CD14-positive monocyte (primary cell): Measurements from ENCODE around the gene KYAT1. TPM values are rescaled to one million over a fixed set of nuclear protein-coding genes. Genes with fewer than 3 reads are reported as not detected.

ENCODE experiments used
- DNase-seq, 3 donors: peaks; one replicate each; pipeline ENCODE4 v3.0.0-alpha.2; 2011 to 2022
- H2AFZ ChIP-seq: 2 replicates; pipeline ENCODE4 v1.6.0; 2012; ENCODE audit warnings: mild to moderate bottlenecking, low read depth, low read length, inconsistent platforms; ENCODE audit not compliant: insufficient read depth, poor library complexity, severe bottlenecking
- H3K27ac ChIP-seq, 2 donors: 1 replicate in 1 of 2; 2 replicates in 1 of 2; pipeline ENCODE4 v1.5.1; 2012 to 2013; ENCODE audit warnings: low read length in 2 of 2, control low read depth in 1 of 2, inconsistent platforms in 1 of 2, low read depth in 1 of 2, mild to moderate bottlenecking in 1 of 2
- H3K27me3 ChIP-seq, 2 donors: one replicate each; pipeline versions ENCODE4 v1.6.0 to v1.6.1; 2011 to 2013; ENCODE audit warnings: low read length in 2 of 2; ENCODE audit not compliant: control insufficient read depth in 2 of 2, insufficient read depth in 2 of 2
- H3K36me3 ChIP-seq, 2 donors: replicated peaks in 1 of 2; 1 replicate in 1 of 2; 2 replicates in 1 of 2; pipeline versions ENCODE4 v1.5.1 to v1.6.1; 2012 to 2013; ENCODE audit warnings: low read length in 2 of 2, control low read depth in 1 of 2, inconsistent platforms in 1 of 2, mild to moderate bottlenecking in 1 of 2; ENCODE audit not compliant: insufficient read depth in 2 of 2, control insufficient read depth in 1 of 2
- H3K4me1 ChIP-seq, 2 donors: 1 replicate in 1 of 2; 2 replicates in 1 of 2; pipeline versions ENCODE4 v1.5.1 to v1.6.1; 2012 to 2013; ENCODE audit warnings: low read length in 2 of 2, control low read depth in 1 of 2, inconsistent platforms in 1 of 2, mild to moderate bottlenecking in 1 of 2, moderate library complexity in 1 of 2; ENCODE audit not compliant: insufficient read depth in 2 of 2, control insufficient read depth in 1 of 2
- H3K4me2 ChIP-seq: replicated peaks from 2 replicates; pipeline ENCODE3; 2012; ENCODE audit warnings: low read length, moderate library complexity, mild to moderate bottlenecking; ENCODE audit not compliant: poor library complexity, severe bottlenecking; ENCODE audit errors: extremely low read depth
- H3K4me3 ChIP-seq, 3 experiments: fragments of 200-600 bp in 1 of 3; sonication (generic) in 1 of 3; replicated peaks in 1 of 3; 1 replicate in 2 of 3; 2 replicates in 1 of 3; pipeline ENCODE4 v1.5.1; 2011 to 2013; ENCODE audit warnings: low read length in 3 of 3, mild to moderate bottlenecking in 3 of 3, control low read depth in 2 of 3, low read depth in 2 of 3, inconsistent platforms in 1 of 3, moderate library complexity in 1 of 3
- H3K79me2 ChIP-seq: 2 replicates; pipeline ENCODE4 v1.6.0; 2012; ENCODE audit warnings: mild to moderate bottlenecking, control low read depth, inconsistent platforms, low read length, moderate library complexity; ENCODE audit not compliant: insufficient read depth
- H3K9ac ChIP-seq: 2 replicates; pipeline ENCODE4 v1.6.0; 2017; ENCODE audit warnings: low read length, mild to moderate bottlenecking; ENCODE audit not compliant: insufficient read depth, poor library complexity, severe bottlenecking
- H3K9me3 ChIP-seq, 2 donors: replicated peaks in 1 of 2; 1 replicate in 1 of 2; 2 replicates in 1 of 2; pipeline versions ENCODE4 v1.5.1 to v1.6.1; 2012 to 2013; ENCODE audit warnings: low read length in 2 of 2, control low read depth in 1 of 2; ENCODE audit not compliant: control insufficient read depth in 1 of 2, insufficient read depth in 1 of 2
- H4K20me1 ChIP-seq: 2 replicates; pipeline ENCODE4 v1.6.0; 2012; ENCODE audit warnings: mild to moderate bottlenecking, low read length, control low read depth, moderate library complexity; ENCODE audit not compliant: insufficient read depth
- H3K27ac Mint-ChIP-seq, 7 donors: one replicate each; pipeline ENCODE4 v1.8.0; 2020; ENCODE audit warnings: mild to moderate bottlenecking in 7 of 7, mixed read lengths in 7 of 7, moderate library complexity in 6 of 7, inconsistent platforms in 2 of 7
- H3K27me3 Mint-ChIP-seq, 3 donors: one replicate each; pipeline ENCODE4 v1.8.0; 2021 to 2022; ENCODE audit warnings: low read depth in 3 of 3, mild to moderate bottlenecking in 3 of 3, mixed read lengths in 3 of 3, moderate library complexity in 3 of 3, inconsistent platforms in 1 of 3
- H3K36me3 Mint-ChIP-seq, 2 donors: one replicate each; pipeline ENCODE4 v1.8.0; 2020; ENCODE audit warnings: mixed read lengths in 2 of 2, inconsistent platforms in 1 of 2, mild to moderate bottlenecking in 1 of 2
- H3K4me1 Mint-ChIP-seq: one replicate; pipeline ENCODE4 v1.8.0; 2020; ENCODE audit warnings: mild to moderate bottlenecking, mixed read lengths
- H3K4me3 Mint-ChIP-seq, 2 donors: one replicate each; pipeline ENCODE4 v1.8.0; 2020; ENCODE audit warnings: mild to moderate bottlenecking in 2 of 2, mixed read lengths in 2 of 2, moderate library complexity in 1 of 2
- H3K9me3 Mint-ChIP-seq, 7 donors: one replicate each; pipeline ENCODE4 v1.8.0; 2020 to 2022; ENCODE audit warnings: mixed read lengths in 7 of 7, mild to moderate bottlenecking in 6 of 7, moderate library complexity in 6 of 7, inconsistent platforms in 2 of 7
- WGBS: methylation state at CpG from one replicate; pipeline ENCODE4 v1.1.5; 2013; ENCODE audit warnings: missing lambda C conversion rate; ENCODE audit not compliant: insufficient coverage; 5-methylcytosine and 5-hydroxymethylcytosine counted together
- intact Hi-C, 2 donors: fragments of 100-400 bp; cut with micrococcal nuclease; formaldehyde crosslinking; loops; one replicate each; pipeline versions ENCODE4 v1.15.0 to v1.15.1; 2023
- polyA plus RNA-seq, 3 donors: library from polyadenylated mRNA; depleted of rRNA in 1 of 3; unstranded in 2 of 3; stranded (reverse) in 1 of 3; fragments of 300-500 nt in 2 of 3; fragments of >200 nt in 1 of 3; fragmentation: Illumina TruSeq in 2 of 3; gene quantifications; 1 replicate in 2 of 3; 2 replicates in 1 of 3; pipeline ENCODE4 v1.2.3, GENCODE V29; 2012 to 2021
- TF ChIP-seq, protein P1 (sequence below): fragments of 200-600 bp; IDR thresholded peaks from one replicate; pipeline ENCODE4 v1.8.0; 2022; ENCODE audit warnings: antibody characterized with exemption, mild to moderate bottlenecking

The KYAT1 gene
- polyA plus RNA-seq, 3 donors = 2.4 to 4.5 (median 3.6) TPM

DNA sequence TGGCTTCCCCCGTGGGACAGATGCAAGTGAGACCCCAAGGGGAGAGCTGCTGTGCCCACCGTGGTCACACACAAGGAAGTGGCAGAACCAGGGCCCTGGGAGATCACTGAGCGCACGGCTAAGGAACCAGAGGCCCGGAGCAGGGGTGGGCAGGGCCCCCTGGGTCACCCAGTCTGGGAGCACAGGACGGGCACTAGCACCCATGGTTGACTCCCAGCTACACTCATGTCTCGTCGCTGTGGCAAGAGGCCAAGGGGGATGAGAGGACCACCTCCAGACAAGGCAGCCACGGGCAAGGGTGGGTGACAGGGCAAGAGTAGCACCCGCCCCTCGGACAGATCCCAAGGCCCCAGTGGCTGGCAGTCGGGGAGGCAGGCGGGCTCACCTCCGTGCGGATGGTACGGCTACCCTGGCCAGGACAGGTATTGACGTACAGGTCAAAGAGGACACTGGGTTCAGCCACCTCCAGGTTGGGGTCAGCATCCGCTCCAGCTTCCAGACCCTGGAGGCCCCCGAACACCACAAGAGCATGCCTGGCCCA lies 58.3 kb downstream of the KYAT1 start:
- Histone ChIP-seq H3K9me3 (no peaks in the 10 kb centered on the region), H3K4me3 (no peak overlapping the region), H3K9ac (no peak overlapping the region), H3K36me3 (peaks cover 60 to 67% of the 10 kb centered on the region in 2 donors), H3K27ac (no peak overlapping the region), H4K20me1 (peaks cover 10% of the 10 kb centered on the region), H3K79me2 (peaks cover 1% of the 10 kb centered on the region), H3K4me2 (no peak overlapping the region), H3K4me1 (peaks cover 12 to 18% of the 10 kb centered on the region in 2 donors), H2AFZ (no peak overlapping the region), H3K27me3 (no peaks in the 10 kb centered on the region)
- Mint-ChIP-seq H3K4me1 (peaks cover 15% of the 10 kb centered on the region), H3K9me3 (no peaks in the 10 kb centered on the region), H3K36me3 (peaks cover 47 to 70% of the 10 kb centered on the region in 2 donors), H3K4me3 (no peak overlapping the region), H3K27ac (peak overlapping the region in 1 of 7 donors; percentile 46), H3K27me3 (peaks cover 3 to 4% (median 4%) of the 10 kb centered on the region in 3 donors)
- DNase-seq = no peak
- TF ChIP-seq, protein P1, sequence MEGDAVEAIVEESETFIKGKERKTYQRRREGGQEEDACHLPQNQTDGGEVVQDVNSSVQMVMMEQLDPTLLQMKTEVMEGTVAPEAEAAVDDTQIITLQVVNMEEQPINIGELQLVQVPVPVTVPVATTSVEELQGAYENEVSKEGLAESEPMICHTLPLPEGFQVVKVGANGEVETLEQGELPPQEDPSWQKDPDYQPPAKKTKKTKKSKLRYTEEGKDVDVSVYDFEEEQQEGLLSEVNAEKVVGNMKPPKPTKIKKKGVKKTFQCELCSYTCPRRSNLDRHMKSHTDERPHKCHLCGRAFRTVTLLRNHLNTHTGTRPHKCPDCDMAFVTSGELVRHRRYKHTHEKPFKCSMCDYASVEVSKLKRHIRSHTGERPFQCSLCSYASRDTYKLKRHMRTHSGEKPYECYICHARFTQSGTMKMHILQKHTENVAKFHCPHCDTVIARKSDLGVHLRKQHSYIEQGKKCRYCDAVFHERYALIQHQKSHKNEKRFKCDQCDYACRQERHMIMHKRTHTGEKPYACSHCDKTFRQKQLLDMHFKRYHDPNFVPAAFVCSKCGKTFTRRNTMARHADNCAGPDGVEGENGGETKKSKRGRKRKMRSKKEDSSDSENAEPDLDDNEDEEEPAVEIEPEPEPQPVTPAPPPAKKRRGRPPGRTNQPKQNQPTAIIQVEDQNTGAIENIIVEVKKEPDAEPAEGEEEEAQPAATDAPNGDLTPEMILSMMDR = no peak
- 95% methylated on average over 19 of the region's 19 CpGs for WGBS
- intact Hi-C loops = no loop called here

DNA sequence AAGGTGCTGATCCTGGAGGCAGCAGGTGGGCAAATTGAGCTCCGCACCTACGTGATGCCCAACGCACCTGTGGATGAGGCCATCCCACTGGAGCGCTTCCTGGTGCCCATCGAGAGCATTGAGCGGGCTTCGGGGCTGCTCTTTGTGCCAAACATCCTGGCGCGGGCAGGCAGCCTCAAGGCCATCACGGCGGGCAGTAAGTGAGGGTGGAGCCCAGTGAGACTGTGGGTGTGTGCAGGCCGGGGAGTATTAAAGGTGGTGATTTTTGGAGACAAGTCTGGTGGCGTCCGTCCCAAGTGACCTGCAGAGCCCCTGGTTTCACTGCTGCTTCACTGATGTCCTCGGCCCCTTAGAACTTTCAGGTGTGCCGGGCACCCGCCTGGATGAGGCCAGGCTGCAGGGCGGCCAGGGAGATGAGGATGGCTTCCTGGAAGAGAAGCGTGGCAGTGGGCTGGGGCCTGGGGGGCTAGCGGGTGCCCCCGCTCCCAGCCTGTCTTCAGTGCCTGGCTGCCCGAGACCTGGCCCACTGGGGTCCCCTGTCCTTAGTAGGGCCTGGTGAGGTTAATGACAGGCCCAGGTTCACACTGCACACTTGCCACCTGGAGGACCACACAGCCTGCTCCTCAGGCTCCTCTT lies 59.2 kb downstream of the KYAT1 start:
- peaks cover 10% of the 10 kb centered on the region for H4K20me1 ChIP-seq
- H3K36me3 Mint-ChIP-seq = peaks cover 47 to 65% of the 10 kb centered on the region in 2 donors
- no peak overlapping the region for H3K9ac ChIP-seq
- H3K4me3 Mint-ChIP-seq = no peak overlapping the region
- intact Hi-C loops = no loop called here
- no peak overlapping the region for H2AFZ ChIP-seq
- no peak overlapping the region for H3K4me3 ChIP-seq
- no peaks in the 10 kb centered on the region for H3K27me3 ChIP-seq
- peaks cover 0 to 3% (median 0%) of the 10 kb centered on the region in 7 donors for H3K9me3 Mint-ChIP-seq
- H3K27ac ChIP-seq = no peak overlapping the region
- no peaks in the 10 kb centered on the region for H3K79me2 ChIP-seq
- peaks cover 18% of the 10 kb centered on the region for H3K4me1 Mint-ChIP-seq
- 96% methylated on average over 20 of the region's 22 CpGs for WGBS
- no peak overlapping the region for H3K4me2 ChIP-seq
- peaks cover 3 to 4% (median 4%) of the 10 kb centered on the region in 3 donors for H3K27me3 Mint-ChIP-seq
- no peaks in the 10 kb centered on the region for H3K9me3 ChIP-seq
- H3K27ac Mint-ChIP-seq = peak overlapping the region in 1 of 7 donors; percentile 57
- peaks cover 60 to 65% of the 10 kb centered on the region in 2 donors for H3K36me3 ChIP-seq
- TF ChIP-seq, protein P1 = no peak
- H3K4me1 ChIP-seq = peaks cover 11 to 19% of the 10 kb centered on the region in 2 donors
- no peak for DNase-seq
